Activated CD4-positive, alpha-beta memory T cell treated with anti-CD3 and anti-CD28 coated beads, Interleukin-2, amount 10 ng/mL, durations not matched to agents 7 days and 5 days (primary cell): ENCODE data around the gene PRKD3. TPM values are rescaled to one million over a fixed set of nuclear protein-coding genes. Genes with fewer than 3 reads are reported as not detected.
A peak's percentile ranks its signal among the peaks of the same experiment; 100 is the strongest.

Experiments used
- CTCF ChIA-PET: fragments of 350-600 bp; sonication (Branson Sonifier 250); formaldehyde crosslinking; loops from one replicate; lab custom pipeline; 2021; ENCODE audit warnings: antibody characterized with exemption, inconsistent platforms; lab: Charles Lee
- POLR2A ChIA-PET: fragments of 350-600 bp; sonication (Branson Sonifier 250); formaldehyde crosslinking; loops from one replicate; lab custom pipeline; 2021; ENCODE audit warnings: antibody characterized with exemption; lab: Charles Lee
- DNase-seq: peaks from one replicate; pipeline ENCODE4 v3.0.0-alpha.2; 2020
- H3K27ac Mint-ChIP-seq: one replicate; pipeline ENCODE4 v1.8.0; 2021; ENCODE audit warnings: mild to moderate bottlenecking, mixed read lengths
- H3K27me3 Mint-ChIP-seq: one replicate; pipeline ENCODE4 v1.8.0; 2021; ENCODE audit warnings: mixed read lengths
- H3K36me3 Mint-ChIP-seq: one replicate; pipeline ENCODE4 v1.8.0; 2021; ENCODE audit warnings: low read depth, mixed read lengths
- H3K4me1 Mint-ChIP-seq: one replicate; pipeline ENCODE4 v1.8.0; 2021; ENCODE audit warnings: mixed read lengths
- H3K4me3 Mint-ChIP-seq: one replicate; pipeline ENCODE4 v1.8.0; 2021; ENCODE audit warnings: mild to moderate bottlenecking, mixed read lengths
- H3K9me3 Mint-ChIP-seq: one replicate; pipeline ENCODE4 v1.8.0; 2021; ENCODE audit warnings: mixed read lengths
- total RNA-seq, 2 experiments: library from RNA; stranded (reverse); gene quantifications; one replicate each; pipeline ENCODE4 v1.2.3, GENCODE V29; 2021

Gene PRKD3
- total RNA-seq: 10 to 100 TPM; 19.3 to 20.6 TPM

DNA sequence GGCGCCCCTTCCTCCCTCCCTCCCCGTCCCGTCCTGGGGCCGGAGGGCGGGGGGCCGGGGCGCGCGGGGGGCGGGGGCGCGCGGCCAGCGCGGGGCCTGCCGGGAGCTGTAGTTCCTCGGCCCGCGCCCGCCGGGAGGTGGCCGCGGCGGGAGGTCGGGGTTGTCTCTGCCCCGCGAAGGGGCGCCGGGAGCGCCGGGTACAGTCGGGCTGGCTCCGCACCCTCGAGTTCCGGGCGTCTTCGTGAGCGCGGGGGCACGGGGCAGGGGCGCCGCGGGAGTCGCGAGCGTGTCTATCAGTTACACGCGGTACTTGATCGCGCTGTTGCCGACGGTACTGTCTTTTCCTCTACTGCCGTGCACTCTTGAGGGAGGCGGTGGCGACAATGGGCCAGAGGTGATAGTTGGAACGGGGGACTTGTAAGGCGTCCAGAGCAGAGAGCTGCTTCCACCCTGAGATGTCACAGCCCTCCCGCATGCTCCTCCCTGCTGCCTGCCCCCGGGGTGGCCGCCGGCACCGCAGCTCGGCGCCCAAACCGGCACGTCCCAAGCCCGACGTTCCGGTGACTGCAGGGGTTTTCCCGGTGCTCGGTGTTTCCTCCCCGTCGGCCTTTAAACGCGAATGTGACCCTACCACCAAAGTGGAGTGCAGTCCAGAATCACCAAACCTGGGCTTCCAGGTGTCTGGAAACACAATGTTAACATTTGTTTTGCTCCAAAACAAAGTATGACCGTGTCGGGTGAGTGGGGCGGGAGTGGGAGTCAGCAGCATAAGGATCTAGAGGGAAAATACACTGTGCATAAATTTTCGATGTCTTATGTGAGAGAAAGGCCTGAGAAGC lies at the start of gene PRKD3:
PRKD3 (minus strand) TSS at position 48 of the 839 bp plus-strand sequence. CDS start 8,309 bp downstream, outside the sequence.
- POLR2A ChIA-PET: interaction anchor here (1.0 to 1.8 kb wide), 5 partner anchors 50 to 359 kb away, joined by 3 to 6 read pairs (median 3); partner anchors contain the start of genes CEBPZOS and STRN
- peaks cover 9% of the 10 kb centered on the region for H3K36me3 Mint-ChIP-seq

DNA sequence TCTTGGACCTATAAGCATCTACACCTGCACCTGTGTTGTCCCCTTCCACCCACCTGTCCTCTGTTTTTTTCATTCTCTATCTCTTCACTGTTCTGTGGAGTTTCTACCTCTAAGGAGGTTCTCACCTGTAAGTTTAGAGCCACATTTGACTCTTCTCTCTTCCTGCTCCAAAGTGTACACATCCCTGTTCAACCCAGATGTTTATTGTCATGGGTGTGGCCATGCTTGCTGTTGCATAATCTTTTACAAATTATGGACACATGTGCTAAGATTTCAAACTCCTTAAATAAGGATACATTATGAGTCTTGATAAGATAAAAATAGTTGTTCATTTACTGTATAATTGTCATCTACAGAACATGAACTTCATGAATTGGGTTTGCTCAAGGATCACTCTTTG lies 47.4 kb upstream of the PRKD3 start:
- DNase-seq: no peak
- H3K9me3 Mint-ChIP-seq: no peaks in the 10 kb centered on the region
- ChIA-PET POLR2A (no interaction called here), CTCF (no interaction called here)
- H3K4me1 Mint-ChIP-seq: peaks cover 19% of the 10 kb centered on the region
- peaks cover 66% of the 10 kb centered on the region for H3K27me3 Mint-ChIP-seq
- no peaks in the 10 kb centered on the region for H3K36me3 Mint-ChIP-seq
- no peak overlapping the region for H3K4me3 Mint-ChIP-seq
- no peak overlapping the region for H3K27ac Mint-ChIP-seq

More for the DNA sequence above, at the start of gene PRKD3:
- H3K27ac Mint-ChIP-seq: peak within 1 kb of the TSS; percentile 72
- H3K27me3 Mint-ChIP-seq: peaks cover 31% of the 10 kb centered on the region
- peaks cover 32% of the 10 kb centered on the region for H3K4me1 Mint-ChIP-seq
- CTCF ChIA-PET: no interaction called here
- H3K4me3 Mint-ChIP-seq: peak within 1 kb of the TSS; percentile 92
- peak; percentile 75 for DNase-seq
- H3K9me3 Mint-ChIP-seq: no peaks in the 10 kb centered on the region

DNA sequence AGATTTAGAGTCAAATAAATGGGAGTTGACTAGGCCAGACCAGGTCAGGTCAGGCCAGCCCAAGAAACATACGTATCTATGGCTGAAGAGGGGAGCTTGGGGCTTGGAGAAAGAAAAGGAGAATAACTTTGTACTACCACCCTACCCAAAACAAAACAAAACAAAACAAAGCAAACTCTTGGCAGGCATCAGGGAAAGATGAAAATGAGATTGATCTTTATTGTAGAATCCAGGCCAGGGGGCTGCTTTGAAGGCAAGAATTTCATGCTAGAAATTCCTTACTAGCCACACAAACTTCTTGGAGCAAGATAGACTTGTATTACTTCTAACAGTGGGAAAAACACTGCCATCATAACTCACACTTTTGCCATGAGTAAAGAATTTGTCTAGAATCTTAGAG lies 46.0 kb upstream of the PRKD3 start:
- peaks cover 6% of the 10 kb centered on the region for H3K4me1 Mint-ChIP-seq
- H3K36me3 Mint-ChIP-seq: no peaks in the 10 kb centered on the region
- no peak for DNase-seq
- peaks cover 57% of the 10 kb centered on the region for H3K27me3 Mint-ChIP-seq
- H3K27ac Mint-ChIP-seq: no peak overlapping the region
- no peak overlapping the region for H3K4me3 Mint-ChIP-seq
- POLR2A ChIA-PET: no interaction called here
- no peaks in the 10 kb centered on the region for H3K9me3 Mint-ChIP-seq
- CTCF ChIA-PET: no interaction called here

DNA sequence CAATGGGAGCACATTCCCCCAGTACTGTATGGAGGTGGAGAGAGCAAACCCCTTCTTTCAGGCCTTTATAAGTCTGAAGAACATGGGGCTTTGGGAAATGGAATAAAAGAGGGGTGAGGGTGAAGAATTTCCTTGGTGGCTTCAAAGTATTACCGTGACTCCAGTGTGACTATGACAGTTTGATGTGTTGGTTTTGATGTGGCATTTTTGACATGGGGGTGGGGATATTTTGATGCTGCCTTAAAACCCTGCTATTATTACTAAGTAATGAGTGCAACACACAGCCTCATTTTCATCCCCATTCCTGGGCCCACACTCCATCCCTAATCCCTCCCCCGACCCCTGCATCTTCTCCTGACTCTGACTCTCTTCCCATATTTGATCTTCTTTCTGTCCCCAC lies 43.4 kb upstream of the PRKD3 start:
- Mint-ChIP-seq H3K4me1 (peaks cover 3% of the 10 kb centered on the region), H3K9me3 (no peaks in the 10 kb centered on the region), H3K27me3 (peaks cover 42% of the 10 kb centered on the region), H3K27ac (no peak overlapping the region), H3K36me3 (no peaks in the 10 kb centered on the region), H3K4me3 (no peak overlapping the region)
- ChIA-PET POLR2A (interaction anchor here (0.9 kb wide), 1 partner anchor 8 kb away, joined by 3 read pairs; no protein-coding TSS in a partner anchor), CTCF (interaction anchor here (0.6 kb wide), 1 partner anchor 654 kb away, joined by 3 read pairs; no protein-coding TSS in a partner anchor)
- no peak for DNase-seq

DNA sequence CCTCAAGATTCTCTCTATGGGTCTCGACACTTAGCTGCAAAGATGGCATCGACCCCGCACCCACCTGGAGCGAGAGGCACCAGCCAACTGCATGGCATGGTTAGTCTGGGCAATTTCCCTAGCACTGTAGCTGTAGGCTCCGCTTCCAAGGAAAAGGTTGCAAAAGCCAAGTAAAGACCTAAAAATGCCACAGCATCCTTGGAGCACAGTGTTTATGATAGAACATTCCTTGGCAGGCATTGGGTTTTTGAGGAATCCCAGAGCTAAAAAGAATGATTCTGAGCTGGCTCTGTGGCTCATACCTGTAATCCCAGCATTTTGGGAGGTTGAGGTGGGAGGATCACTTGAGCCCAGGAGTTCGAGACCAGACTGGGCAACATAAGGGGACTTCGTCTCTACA lies 42.7 kb upstream of the PRKD3 start:
- CTCF ChIA-PET: no interaction called here
- Mint-ChIP-seq H3K4me1 (peaks cover 3% of the 10 kb centered on the region), H3K27me3 (peaks cover 42% of the 10 kb centered on the region), H3K36me3 (no peaks in the 10 kb centered on the region), H3K4me3 (no peak overlapping the region), H3K9me3 (no peaks in the 10 kb centered on the region), H3K27ac (no peak overlapping the region)
- DNase-seq: no peak
- POLR2A ChIA-PET: interaction anchor here (0.9 to 1.1 kb wide), 3 partner anchors 8 to 23 kb away, joined by 3 to 4 read pairs (median 3); no protein-coding TSS in a partner anchor

DNA sequence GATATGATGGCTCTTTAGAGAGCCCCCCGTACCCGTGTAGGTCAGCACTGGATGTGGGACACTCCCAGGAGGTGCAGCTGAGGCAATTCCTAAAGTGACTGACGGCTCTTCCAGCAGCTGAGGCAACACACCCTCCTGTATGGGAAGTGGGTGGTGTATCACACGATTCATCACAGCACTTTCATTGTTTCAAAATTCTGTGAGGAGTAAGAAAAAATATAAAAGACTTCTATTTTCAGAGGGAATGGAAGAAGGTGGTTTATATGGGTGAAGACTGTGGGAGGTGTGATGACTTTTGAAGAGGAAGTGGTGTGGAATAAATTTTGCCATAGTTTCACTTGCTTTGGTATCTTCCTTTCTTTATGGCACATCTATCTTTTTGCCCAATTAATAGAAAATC lies 42.1 kb upstream of the PRKD3 start:
- DNase-seq: no peak
- POLR2A ChIA-PET: interaction anchor here (1.1 kb wide), 2 partner anchors 11 to 24 kb away, joined by 3 to 4 read pairs; no protein-coding TSS in a partner anchor
- H3K27me3 Mint-ChIP-seq: peaks cover 41% of the 10 kb centered on the region
- H3K9me3 Mint-ChIP-seq: no peaks in the 10 kb centered on the region
- H3K4me3 Mint-ChIP-seq: no peak overlapping the region
- CTCF ChIA-PET: no interaction called here
- peaks cover 3% of the 10 kb centered on the region for H3K4me1 Mint-ChIP-seq
- H3K27ac Mint-ChIP-seq: no peak overlapping the region
- no peaks in the 10 kb centered on the region for H3K36me3 Mint-ChIP-seq

DNA sequence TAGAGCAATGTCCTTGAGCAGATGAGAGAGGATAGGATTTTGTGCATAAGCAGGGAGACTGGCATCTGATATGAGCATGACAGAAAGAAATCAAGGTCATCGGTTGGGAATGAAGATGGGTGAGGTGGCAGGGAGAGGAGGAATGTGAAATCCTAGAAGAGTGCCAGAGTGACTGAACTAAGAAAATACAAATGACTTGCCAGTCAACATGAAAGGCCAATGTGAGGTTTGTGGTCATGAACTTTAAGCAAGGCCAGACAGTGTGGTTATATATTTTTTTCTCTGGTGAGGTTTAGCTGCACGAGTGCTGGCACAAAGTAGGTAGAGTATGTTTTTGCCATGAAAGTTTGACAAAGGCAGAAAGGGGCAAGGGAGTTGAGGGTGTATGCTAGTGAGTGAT lies 41.0 kb upstream of the PRKD3 start:
- Mint-ChIP-seq H3K4me1 (peaks cover 3% of the 10 kb centered on the region), H3K9me3 (no peaks in the 10 kb centered on the region), H3K27me3 (peaks cover 44% of the 10 kb centered on the region), H3K36me3 (no peaks in the 10 kb centered on the region), H3K4me3 (no peak overlapping the region), H3K27ac (no peak overlapping the region)
- no peak for DNase-seq
- ChIA-PET POLR2A (no interaction called here), CTCF (interaction anchor here (0.6 kb wide), 1 partner anchor 157 kb away, joined by 4 read pairs; no protein-coding TSS in a partner anchor)

DNA sequence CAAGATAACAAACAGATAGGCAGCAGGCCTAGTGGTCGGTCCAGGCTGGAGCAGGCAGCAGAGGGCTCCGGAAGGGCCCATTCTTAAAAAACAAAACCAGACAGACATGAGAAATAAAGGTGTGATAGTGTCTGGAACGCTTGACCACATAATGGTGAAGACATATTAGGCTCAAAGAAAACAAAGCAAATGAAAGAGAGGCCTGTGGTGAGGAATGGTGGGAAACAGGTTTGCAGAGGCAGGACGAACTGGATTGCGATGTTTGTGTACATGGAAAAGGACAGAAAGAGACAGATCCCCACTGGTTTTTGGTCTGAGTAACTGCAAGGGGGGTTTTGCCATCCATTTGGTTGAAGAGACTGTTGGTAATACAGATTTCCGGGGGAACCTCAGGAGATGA lies 39.7 kb upstream of the PRKD3 start:
- peaks cover 3% of the 10 kb centered on the region for H3K4me1 Mint-ChIP-seq
- peaks cover 49% of the 10 kb centered on the region for H3K27me3 Mint-ChIP-seq
- no peak overlapping the region for H3K27ac Mint-ChIP-seq
- no peaks in the 10 kb centered on the region for H3K36me3 Mint-ChIP-seq
- no peak for DNase-seq
- ChIA-PET POLR2A (no interaction called here), CTCF (no interaction called here)
- no peaks in the 10 kb centered on the region for H3K9me3 Mint-ChIP-seq
- no peak overlapping the region for H3K4me3 Mint-ChIP-seq

DNA sequence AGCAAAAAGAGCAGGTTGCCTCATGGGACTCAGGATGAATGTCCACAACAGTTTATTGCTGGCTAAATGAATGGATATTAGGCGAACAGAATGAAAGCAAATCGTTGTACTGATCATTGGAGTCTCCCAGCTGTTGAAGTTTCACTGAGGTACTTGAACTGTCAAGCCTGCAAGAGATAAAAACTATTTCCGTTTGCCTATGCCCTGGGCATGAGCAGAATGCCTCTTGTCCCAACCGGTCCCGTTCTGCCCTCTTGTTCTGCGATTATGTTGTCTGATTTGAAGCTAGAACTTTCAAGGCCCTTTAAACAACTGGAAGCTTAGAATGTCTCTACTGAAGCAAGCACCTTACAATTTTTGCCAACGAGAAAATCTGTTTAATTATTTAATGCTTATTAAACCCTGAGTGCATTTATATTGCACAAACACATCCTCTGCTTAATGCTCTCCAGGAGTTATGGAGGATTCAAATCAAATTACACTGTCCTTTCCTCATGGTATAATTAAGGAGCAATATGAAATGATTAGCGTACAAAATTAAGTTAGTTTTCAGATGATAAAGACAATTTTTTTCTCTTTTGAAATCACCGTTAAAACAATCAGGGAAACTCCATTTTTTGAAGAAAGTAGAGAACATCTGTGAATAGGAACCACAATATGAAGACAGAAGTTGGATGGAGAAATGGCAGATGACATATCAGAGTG lies 37.5 kb upstream of the PRKD3 start:
- H3K4me3 Mint-ChIP-seq: no peak overlapping the region
- DNase-seq: no peak
- H3K27me3 Mint-ChIP-seq: peaks cover 46% of the 10 kb centered on the region
- H3K36me3 Mint-ChIP-seq: no peaks in the 10 kb centered on the region
- no peaks in the 10 kb centered on the region for H3K9me3 Mint-ChIP-seq
- no peak overlapping the region for H3K27ac Mint-ChIP-seq
- POLR2A ChIA-PET: no interaction called here
- no peaks in the 10 kb centered on the region for H3K4me1 Mint-ChIP-seq
- CTCF ChIA-PET: interaction anchor here (0.8 kb wide), 1 partner anchor 14 kb away, joined by 3 read pairs; no protein-coding TSS in a partner anchor

DNA sequence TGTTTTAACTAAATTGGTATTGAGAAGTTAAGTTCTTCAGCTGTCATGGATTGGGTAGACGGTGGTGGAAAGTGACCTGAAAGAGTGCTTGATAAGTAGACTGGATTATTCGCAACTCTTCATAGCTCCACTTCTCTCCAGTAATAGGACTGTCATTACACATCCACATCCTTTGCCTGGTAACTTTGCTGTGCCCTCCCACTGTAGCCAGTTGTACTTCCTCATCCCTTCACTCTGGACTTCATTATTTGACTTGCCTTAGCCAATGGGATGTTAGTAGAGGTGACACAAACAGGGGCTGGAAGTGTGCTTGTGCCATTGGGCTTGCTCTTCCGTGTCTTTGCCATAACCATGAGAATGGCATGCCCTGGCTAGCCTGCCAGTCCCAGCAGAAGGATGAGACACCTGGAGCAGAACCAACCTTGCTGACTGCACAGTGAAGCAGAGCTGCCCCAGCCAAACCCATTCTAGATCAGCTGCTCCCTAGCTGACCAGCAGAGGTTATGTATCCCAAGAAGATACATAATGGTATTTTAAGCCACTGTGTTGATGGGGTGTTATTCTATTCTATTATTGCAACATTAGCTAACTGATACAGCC lies 36.7 kb upstream of the PRKD3 start:
- H3K27ac Mint-ChIP-seq: no peak overlapping the region
- H3K9me3 Mint-ChIP-seq: no peaks in the 10 kb centered on the region
- peaks cover 44% of the 10 kb centered on the region for H3K27me3 Mint-ChIP-seq
- ChIA-PET CTCF (interaction anchor here (0.8 kb wide), 1 partner anchor 15 kb away, joined by 3 read pairs; no protein-coding TSS in a partner anchor), POLR2A (interaction anchor here (0.6 kb wide), 1 partner anchor 90 kb away, joined by 3 read pairs; no protein-coding TSS in a partner anchor)
- H3K36me3 Mint-ChIP-seq: no peaks in the 10 kb centered on the region
- H3K4me3 Mint-ChIP-seq: no peak overlapping the region
- no peak for DNase-seq
- no peaks in the 10 kb centered on the region for H3K4me1 Mint-ChIP-seq

DNA sequence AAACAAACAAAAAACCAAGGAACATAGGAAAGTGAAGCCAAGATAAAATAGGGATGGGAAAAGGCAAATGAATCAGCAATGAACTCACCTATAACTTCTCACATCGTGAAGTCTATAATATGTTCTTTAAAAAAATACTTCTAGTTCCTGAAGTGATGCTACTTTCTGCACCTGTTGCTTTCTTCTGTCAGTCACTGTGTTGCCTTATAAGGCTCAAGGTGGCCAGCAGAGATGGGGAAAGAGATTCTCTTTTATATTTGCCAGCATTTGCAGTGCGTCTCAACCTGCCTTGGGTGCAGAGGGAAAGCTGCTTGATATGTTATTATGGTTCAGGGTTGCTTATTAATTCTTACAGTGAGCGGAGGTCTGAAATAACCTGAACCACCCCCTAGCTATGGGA lies 33.8 kb upstream of the PRKD3 start:
- Mint-ChIP-seq H3K27ac (no peak overlapping the region), H3K27me3 (peaks cover 59% of the 10 kb centered on the region), H3K4me3 (no peak overlapping the region), H3K36me3 (no peaks in the 10 kb centered on the region), H3K4me1 (no peaks in the 10 kb centered on the region), H3K9me3 (no peaks in the 10 kb centered on the region)
- ChIA-PET POLR2A (no interaction called here), CTCF (no interaction called here)
- DNase-seq: no peak

DNA sequence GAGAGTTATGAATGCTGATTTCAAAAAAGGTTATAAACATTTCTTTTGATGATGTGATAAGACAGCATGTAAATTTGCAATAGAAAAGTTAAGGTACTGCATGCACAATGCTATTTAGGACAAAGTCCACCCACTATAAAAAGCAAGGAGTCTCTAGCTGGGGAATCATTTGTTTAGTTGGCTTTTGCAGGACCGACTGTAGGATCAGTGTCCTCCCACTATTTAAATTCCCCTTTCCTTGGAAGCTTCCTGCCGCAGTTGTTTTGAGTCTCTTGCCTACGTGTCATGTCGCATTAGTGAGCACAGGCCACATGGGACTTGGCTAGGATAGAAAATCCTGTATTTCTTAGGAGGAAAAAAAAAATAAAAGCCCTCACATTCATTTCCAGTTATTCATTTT lies 32.9 kb upstream of the PRKD3 start:
- H3K27me3 Mint-ChIP-seq: peaks cover 54% of the 10 kb centered on the region
- no peak overlapping the region for H3K27ac Mint-ChIP-seq
- POLR2A ChIA-PET: no interaction called here
- CTCF ChIA-PET: interaction anchor here (0.7 kb wide), 1 partner anchor 38 kb away, joined by 3 read pairs; no protein-coding TSS in a partner anchor
- no peak for DNase-seq
- no peaks in the 10 kb centered on the region for H3K9me3 Mint-ChIP-seq
- H3K4me3 Mint-ChIP-seq: no peak overlapping the region
- H3K4me1 Mint-ChIP-seq: no peaks in the 10 kb centered on the region
- H3K36me3 Mint-ChIP-seq: no peaks in the 10 kb centered on the region
